ENCODE results near the gene SBSN. TPM values are rescaled to one million over a fixed set of nuclear protein-coding genes. Genes with fewer than 3 reads are reported as not detected.

SBSN gene
- total and polyA plus RNA-seq, 12 donors = 0.20 TPM; not detected in 11

DNA sequence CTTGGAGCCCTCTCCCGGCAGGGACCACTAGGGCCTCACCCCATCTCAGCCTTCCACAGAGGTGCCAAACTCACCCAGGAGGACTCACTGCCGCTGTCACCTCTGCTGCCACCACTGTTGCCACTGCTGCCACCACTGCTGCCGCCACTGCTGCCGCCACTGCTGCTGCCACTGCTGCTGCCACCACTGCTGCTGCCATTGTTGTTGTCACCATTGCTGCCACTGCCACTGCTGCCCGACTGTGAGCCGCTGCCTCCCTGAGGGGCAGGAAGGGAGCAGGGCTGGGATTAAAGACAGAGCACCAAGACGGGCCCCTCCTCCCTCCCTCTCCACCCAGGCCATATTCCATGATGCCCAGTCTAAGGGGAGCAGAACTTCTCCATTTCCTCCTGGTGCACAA lies 16.8 kb downstream of the SBSN start:
- TF ChIP-seq, protein P1, sequence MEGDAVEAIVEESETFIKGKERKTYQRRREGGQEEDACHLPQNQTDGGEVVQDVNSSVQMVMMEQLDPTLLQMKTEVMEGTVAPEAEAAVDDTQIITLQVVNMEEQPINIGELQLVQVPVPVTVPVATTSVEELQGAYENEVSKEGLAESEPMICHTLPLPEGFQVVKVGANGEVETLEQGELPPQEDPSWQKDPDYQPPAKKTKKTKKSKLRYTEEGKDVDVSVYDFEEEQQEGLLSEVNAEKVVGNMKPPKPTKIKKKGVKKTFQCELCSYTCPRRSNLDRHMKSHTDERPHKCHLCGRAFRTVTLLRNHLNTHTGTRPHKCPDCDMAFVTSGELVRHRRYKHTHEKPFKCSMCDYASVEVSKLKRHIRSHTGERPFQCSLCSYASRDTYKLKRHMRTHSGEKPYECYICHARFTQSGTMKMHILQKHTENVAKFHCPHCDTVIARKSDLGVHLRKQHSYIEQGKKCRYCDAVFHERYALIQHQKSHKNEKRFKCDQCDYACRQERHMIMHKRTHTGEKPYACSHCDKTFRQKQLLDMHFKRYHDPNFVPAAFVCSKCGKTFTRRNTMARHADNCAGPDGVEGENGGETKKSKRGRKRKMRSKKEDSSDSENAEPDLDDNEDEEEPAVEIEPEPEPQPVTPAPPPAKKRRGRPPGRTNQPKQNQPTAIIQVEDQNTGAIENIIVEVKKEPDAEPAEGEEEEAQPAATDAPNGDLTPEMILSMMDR (IDR thresholded peaks at IDR 0.05) = no peak
- intact Hi-C loops (cut with DNase I) = loop anchor here in 1 of 10 donors (5.0 kb wide), 1 partner anchor 206 kb away; the partner anchor contains the start of gene KMT2B
- no peak overlapping the region for H3K4me3 ChIP-seq
- peaks cover 0 to 78% (median 63%) of the 10 kb centered on the region in 7 donors for H3K27me3 ChIP-seq
- 75 to 80% methylated on average over 7 of the region's 7 CpGs for WGBS, 2 donors
- H3K27ac ChIP-seq = no peak overlapping the region
- no peaks in the 10 kb centered on the region for H3K36me3 ChIP-seq
- no peaks in the 10 kb centered on the region for H3K9me3 ChIP-seq
- ATAC-seq (no peak), DNase-seq (no peak)
- H3K4me1 ChIP-seq = peaks cover 0 to 17% (median 13%) of the 10 kb centered on the region in 9 donors

DNA sequence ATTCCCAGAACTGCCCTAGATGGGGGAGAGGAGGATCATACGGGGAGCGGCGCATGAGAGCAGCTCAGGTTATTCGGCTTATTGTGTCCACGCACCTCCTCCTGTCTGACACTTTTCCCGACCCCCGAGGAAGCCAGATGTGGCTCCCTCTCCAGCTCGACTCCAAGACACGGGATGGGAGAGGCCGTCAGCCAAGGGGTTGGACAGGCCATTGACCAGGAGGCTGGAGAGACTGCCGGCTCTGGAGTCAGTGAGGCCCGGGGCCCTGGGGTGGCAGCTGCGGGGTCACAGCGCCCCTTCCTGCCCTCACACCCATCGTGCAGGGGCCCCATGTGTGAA lies 17.5 kb downstream of the SBSN start:
- DNase-seq (no peak), ATAC-seq (peak in 4 of 8 donors; percentile 3 to 12 (median 8))
- Histone ChIP-seq H3K9me3 (no peaks in the 10 kb centered on the region), H3K27me3 (peaks cover 0 to 78% (median 63%) of the 10 kb centered on the region in 7 donors), H3K4me3 (peak overlapping the region in 5 of 10 donors; percentile 42 to 56 (median 45)), H3K27ac (no peak overlapping the region), H3K36me3 (no peaks in the 10 kb centered on the region), H3K4me1 (peaks cover 0 to 17% (median 13%) of the 10 kb centered on the region in 9 donors)
- 7 to 8% methylated on average over 15 of the region's 15 CpGs for WGBS, 2 donors
- TF ChIP-seq, protein P1 (IDR thresholded peaks at IDR 0.05) = peak in 3 of 9 donors; percentile 8 to 34 (median 28)
- intact Hi-C loops (cut with DNase I) = loop anchor here in 1 of 10 donors (5.0 kb wide), 1 partner anchor 207 kb away; the partner anchor contains the start of gene KMT2B

DNA sequence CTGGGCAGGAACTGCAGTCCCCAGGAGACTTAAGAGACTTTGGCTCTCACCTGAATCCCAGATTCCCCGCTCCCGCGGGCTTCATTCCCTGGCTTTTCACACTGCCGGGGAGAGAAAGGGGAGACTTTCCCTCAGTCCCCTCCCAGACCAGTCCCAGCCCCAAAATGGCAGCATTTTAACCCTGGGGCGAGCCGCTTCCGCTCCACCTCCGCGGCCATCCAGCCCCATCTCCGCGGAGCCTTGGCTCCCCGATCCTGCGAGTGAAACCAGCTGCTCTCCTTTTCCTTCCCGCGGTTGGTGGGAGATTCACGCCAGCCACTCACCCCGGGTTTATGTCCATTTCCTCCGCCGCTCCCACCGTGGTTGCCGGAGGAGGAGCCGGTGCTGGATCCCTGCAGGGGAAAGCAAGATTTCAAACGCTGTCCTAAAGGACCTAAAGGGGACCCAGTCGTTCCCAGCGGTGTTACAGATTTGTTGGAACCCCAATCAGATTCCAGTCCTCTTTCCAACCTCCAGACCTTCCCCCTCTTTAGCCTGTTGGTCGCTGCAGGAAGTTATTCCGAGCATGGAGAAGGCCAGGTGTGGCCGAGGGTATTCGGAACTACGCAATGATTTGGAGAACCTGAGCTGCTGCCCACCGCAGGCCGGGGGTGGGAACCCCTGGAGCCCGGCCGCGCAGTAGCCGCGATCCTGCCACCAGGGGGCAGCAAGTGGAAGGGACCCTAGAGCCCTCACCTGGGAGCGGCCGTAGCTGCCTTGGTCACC lies 18.1 kb downstream of the SBSN start:
- H3K4me3 ChIP-seq = peak overlapping the region in 9 of 10 donors; percentile 27 to 56 (median 44)
- TF ChIP-seq, protein P1 (IDR thresholded peaks at IDR 0.05) = peak; percentile 78 to 97 (median 94)
- no peak overlapping the region for H3K27ac ChIP-seq
- H3K36me3 ChIP-seq = no peaks in the 10 kb centered on the region
- no peaks in the 10 kb centered on the region for H3K9me3 ChIP-seq
- 1% methylated on average over 39 of the region's 39 CpGs for WGBS, 2 donors
- peaks cover 0 to 78% (median 57%) of the 10 kb centered on the region in 7 donors for H3K27me3 ChIP-seq
- DNase-seq = peak; percentile 68 to 79
- ATAC-seq = peak; percentile 80 to 92 (median 87)
- intact Hi-C loops (cut with DNase I) = loop anchor here in 2 of 10 donors (5.0 kb wide), 2 partner anchors 77 to 207 kb away; partner anchors contain the start of genes KMT2B (in 1 of the 2) and PMIS2 (in 1 of the 2)
- peaks cover 0 to 17% (median 13%) of the 10 kb centered on the region in 9 donors for H3K4me1 ChIP-seq

DNA sequence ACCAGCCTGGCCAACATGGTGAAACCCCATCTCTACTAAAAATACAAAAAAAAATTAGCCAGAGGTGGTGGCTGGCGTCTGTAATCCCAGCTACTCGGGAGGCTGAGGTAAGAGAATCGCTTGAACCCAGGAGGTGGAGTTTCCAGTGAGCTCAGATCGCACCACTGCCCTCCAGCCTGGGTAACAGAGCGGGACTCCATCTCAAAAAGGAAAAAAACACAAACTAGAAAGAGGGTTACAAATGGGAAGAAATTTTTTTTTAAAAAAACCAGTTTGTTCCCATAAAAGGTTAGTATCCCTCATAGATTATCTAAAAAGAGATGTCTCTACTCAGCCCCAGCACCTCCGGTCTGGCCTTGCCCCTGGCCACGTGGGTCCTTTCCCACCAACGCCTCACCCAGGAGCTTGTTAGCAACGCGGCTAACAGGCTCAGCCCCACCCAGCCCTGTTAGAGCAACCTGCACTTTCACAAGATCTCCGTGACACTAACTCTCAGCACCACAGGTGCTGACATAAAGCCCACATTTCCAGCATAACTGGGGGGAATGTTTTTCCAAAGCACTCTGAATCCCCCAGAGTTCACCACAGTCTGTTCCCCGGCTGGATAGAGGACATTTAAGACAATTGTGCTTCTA lies 19.0 kb downstream of the SBSN start:
- H3K27ac ChIP-seq = no peak overlapping the region
- peak overlapping the region in 4 of 10 donors; percentile 42 to 56 (median 46) for H3K4me3 ChIP-seq
- intact Hi-C loops (cut with DNase I) = loop anchor here in 1 of 10 donors (5.0 kb wide), 1 partner anchor 78 kb away; the partner anchor contains the start of gene PMIS2
- no peaks in the 10 kb centered on the region for H3K36me3 ChIP-seq
- peak in 1 of 8 donors; percentile 32 for ATAC-seq
- DNase-seq = no peak
- H3K27me3 ChIP-seq = peaks cover 0 to 70% (median 53%) of the 10 kb centered on the region in 7 donors
- peaks cover 0 to 17% (median 13%) of the 10 kb centered on the region in 9 donors for H3K4me1 ChIP-seq
- TF ChIP-seq, protein P1 (IDR thresholded peaks at IDR 0.05) = no peak
- WGBS, 2 donors = 27 to 34% methylated on average over 12 of the region's 12 CpGs
- H3K9me3 ChIP-seq = no peaks in the 10 kb centered on the region
